ENCODE data around the gene MIOX. TPM values are rescaled to one million over a fixed set of nuclear protein-coding genes. Genes with fewer than 3 reads are reported as not detected.
"Not testable (repeated sequence)": the region's sequence is repeated elsewhere in the genome, so short reads cannot be mapped to it uniquely, and the experiment has no call there.

Gene MIOX
- polyA plus RNA-seq, 3 donors, result 0.38 TPM; not detected in 2

DNA sequence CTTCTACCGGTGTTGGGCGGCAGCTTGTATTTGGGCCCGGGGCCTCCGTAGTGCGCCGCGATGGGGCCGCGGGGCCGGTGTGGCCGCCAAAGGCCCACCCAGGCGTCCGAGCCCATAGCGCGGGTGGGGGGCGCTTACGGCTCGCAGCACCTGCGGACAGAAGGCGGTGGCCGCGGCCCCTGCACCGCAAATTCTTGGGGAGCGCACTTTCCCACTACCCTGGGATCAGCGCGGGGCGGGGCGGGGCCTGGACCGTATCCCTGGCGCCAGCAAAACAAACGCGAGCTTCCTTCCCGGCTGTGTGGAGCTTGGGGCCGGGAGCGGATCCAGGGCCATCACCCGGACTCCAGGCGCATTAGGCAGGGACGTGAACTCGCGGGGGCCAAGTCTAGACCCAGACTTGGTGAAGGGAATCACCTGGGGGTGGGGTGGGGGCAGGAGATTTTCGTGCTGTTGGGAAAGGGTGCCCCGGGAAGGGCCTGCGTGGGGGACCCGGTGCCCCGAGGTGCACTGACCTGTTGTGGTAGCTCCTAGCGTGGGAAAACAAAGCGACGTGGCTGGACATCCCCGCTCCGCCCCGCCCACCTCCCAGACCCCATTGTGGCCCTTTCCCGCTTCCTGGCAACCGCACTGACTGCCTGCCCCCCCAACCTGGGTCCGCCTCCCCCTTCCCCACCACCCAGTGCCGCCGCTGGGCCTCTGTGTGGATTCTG is 45.5 kb downstream of the MIOX start:
- WGBS, 3 donors, result 1 to 3% (median 2%) methylated on average over 51 to 56 of the region's 56 CpGs

GRCh38 chr22:50532824-50533796 is 46.5 kb downstream of the MIOX start:
- WGBS, 3 donors, result 65 to 84% (median 82%) methylated on average over 19 of the region's 19 CpGs
- peak overlapping the region; percentile 98 for H3K27ac ChIP-seq (ENCODE audit: low read depth, low read length)

More for the DNA sequence above, 45.5 kb downstream of the MIOX start:
- peak overlapping the region; percentile 98 for H3K27ac ChIP-seq (ENCODE audit: low read depth, low read length)

GRCh38 chr22:50533856-50534711 is 47.4 kb downstream of the MIOX start:
- WGBS, 3 donors, result 43 to 55% (median 44%) methylated on average over 21 of the region's 21 CpGs
- not testable (repeated sequence) for H3K27ac ChIP-seq (ENCODE audit: low read depth, low read length)

DNA sequence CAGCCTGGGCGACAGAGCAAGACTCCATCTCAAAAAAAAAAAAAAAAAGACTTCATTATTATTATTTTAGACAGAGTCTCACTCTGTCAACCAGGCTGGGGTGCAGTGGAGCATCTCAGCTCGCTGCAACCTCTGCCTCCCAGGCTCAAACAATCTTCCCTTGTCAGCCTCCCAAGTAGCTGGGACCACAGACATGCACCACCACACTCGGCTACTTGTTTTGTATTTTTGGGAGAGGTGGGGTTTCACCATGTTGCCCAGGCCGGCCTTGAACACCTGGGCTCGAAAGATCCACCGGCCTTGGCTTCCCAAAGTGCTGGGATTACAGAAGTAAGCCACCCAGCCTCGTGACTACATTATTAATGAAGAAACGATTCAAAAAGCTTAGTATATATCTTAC is 48.5 kb downstream of the MIOX start:
- 79 to 89% (median 87%) methylated on average over 7 of the region's 8 CpGs for WGBS, 3 donors

DNA sequence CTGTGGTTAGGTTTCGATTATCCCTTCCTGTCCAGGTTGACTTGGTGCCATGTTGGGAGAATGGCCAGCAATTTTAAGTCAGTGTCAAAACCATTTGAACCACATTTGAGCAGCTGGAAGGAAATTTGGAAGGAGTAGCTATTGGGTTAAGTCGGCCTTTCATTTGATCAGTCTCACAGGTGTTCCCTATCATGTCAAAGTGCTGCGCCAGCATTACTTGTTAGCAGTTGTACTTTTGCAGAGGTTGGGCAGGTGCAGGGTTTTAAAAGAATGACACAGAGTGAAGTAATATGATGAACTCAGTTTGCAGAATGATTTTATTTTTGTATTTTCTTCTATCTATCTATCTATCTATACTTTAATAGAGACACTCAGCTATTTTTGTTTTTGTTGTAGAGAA is 49.6 kb downstream of the MIOX start:
- 66 to 74% (median 73%) methylated on average over 3 of the region's 3 CpGs for WGBS, 3 donors
- H3K27ac ChIP-seq (ENCODE audit: low read depth, low read length), result no peak overlapping the region

More for the DNA sequence above, 48.5 kb downstream of the MIOX start:
- no peak overlapping the region for H3K27ac ChIP-seq (ENCODE audit: low read depth, low read length)

DNA sequence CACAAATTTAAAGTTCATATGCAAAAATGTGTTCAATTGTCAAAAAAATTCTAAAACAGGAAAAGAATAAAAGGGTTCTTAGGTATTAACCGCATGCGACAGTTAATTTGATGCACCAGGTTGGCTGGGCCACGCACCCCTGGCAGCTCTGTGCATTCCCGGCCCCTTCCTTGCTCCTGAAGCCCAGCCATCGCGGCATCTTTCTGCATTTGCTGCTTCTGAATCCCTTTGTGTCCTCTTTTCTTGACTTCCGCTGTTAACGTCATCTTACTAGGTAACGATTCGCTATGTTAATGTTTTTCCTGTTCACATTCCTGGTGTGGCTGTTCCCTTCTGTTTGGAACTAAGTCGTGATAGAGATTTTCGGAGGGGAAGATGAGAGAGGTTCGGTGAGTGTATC is 51.1 kb downstream of the MIOX start:
- peak overlapping the region; percentile 93 for H3K27ac ChIP-seq (ENCODE audit: low read depth, low read length)
- 81 to 84% (median 82%) methylated on average over 13 of the region's 13 CpGs for WGBS, 3 donors

Other genes with a start within 250 kb of the MIOX start
- gene TUBGCP6, start 241.8 kb upstream of the MIOX start, polyA plus RNA-seq, result 10 to 100 TPM; 30.9 to 33.9 (median 32.4) TPM
- 10 to 100 TPM; 23.7 to 30.9 (median 24.0) TPM for gene HDAC10, start 235.6 kb upstream of the MIOX start, polyA plus RNA-seq
- 10 to 100 TPM in 2 of 3 donors, 1 to 10 TPM in 1; 4.7 to 17.6 (median 15.7) TPM for gene MAPK12, start 225.2 kb upstream of the MIOX start, polyA plus RNA-seq
- gene MAPK11, start 216.5 kb upstream of the MIOX start, polyA plus RNA-seq, result 10 to 100 TPM in 2 of 3 donors, 1 to 10 TPM in 1; 7.9 to 47.1 (median 46.4) TPM
- 10 to 100 TPM; 41.6 to 80.4 (median 67.8) TPM for gene PLXNB2, start 179.2 kb upstream of the MIOX start, polyA plus RNA-seq
- 1 to 10 TPM; 2.0 to 4.0 (median 2.5) TPM for gene DENND6B, start 159.8 kb upstream of the MIOX start, polyA plus RNA-seq
- 10 to 100 TPM; 25.1 to 41.1 (median 36.9) TPM for gene PPP6R2, start 143.5 kb upstream of the MIOX start, polyA plus RNA-seq
- 10 to 100 TPM; 36.5 to 41.9 (median 41.8) TPM for gene SBF1, start 11.8 kb upstream of the MIOX start, polyA plus RNA-seq
- gene ADM2, start 5.3 kb upstream of the MIOX start, polyA plus RNA-seq, result 1 to 10 TPM in 1 of 3 donors, under 1 TPM in 1, not detected in 1; 0.31 to 6.1 TPM
- gene LMF2, start 20.8 kb downstream of the MIOX start, polyA plus RNA-seq, result 10 to 100 TPM; 49.6 to 95.8 (median 64.7) TPM
- gene NCAPH2, start 21.4 kb downstream of the MIOX start, polyA plus RNA-seq, result 10 to 100 TPM; 23.6 to 35.0 (median 31.3) TPM
- gene SCO2, start 38.7 kb downstream of the MIOX start, polyA plus RNA-seq, result 1 to 10 TPM; 2.2 to 8.8 (median 2.3) TPM
- 100 to 1,000 TPM in 1 of 3 donors, 10 to 100 TPM in 2; 49.1 to 162 (median 75.1) TPM for gene TYMP, start 43.2 kb downstream of the MIOX start, polyA plus RNA-seq
- gene KLHDC7B, start 59.0 kb downstream of the MIOX start, polyA plus RNA-seq, result under 1 TPM; 0.11 to 0.23 (median 0.21) TPM
- not detected for gene SYCE3, start 76.1 kb downstream of the MIOX start, polyA plus RNA-seq
- gene CPT1B, start 91.6 kb downstream of the MIOX start, polyA plus RNA-seq, result 10 to 100 TPM; 13.4 to 30.4 (median 13.5) TPM
- gene CHKB, start 96.0 kb downstream of the MIOX start, polyA plus RNA-seq, result 100 to 1,000 TPM in 1 of 3 donors, 10 to 100 TPM in 2; 39.2 to 137 (median 65.2) TPM
- gene MAPK8IP2, start 113.9 kb downstream of the MIOX start, polyA plus RNA-seq, result 1 to 10 TPM in 2 of 3 donors, under 1 TPM in 1; 0.67 to 2.7 (median 2.0) TPM
- 10 to 100 TPM; 24.9 to 56.2 (median 44.1) TPM for gene ARSA, start 141.3 kb downstream of the MIOX start, polyA plus RNA-seq
- 10 to 100 TPM in 2 of 3 donors, 1 to 10 TPM in 1; 6.3 to 80.5 (median 33.1) TPM for gene SHANK3, start 186.0 kb downstream of the MIOX start, polyA plus RNA-seq